Endodermal cell (in vitro differentiated cells): ENCODE data around the gene DCHS1. TPM values are rescaled to one million over a fixed set of nuclear protein-coding genes. Genes with fewer than 3 reads are reported as not detected.

ENCODE experiments used
- DNase-seq: peaks from one replicate; pipeline ENCODE4 v3.0.0-alpha.2; 2017
- H3K27ac ChIP-seq: 2 replicates; pipeline ENCODE4 v1.5.1; 2013; ENCODE audit warnings: mild to moderate bottlenecking, low read depth, low read length, moderate library complexity
- H3K27me3 ChIP-seq: 2 replicates; pipeline ENCODE4 v1.6.1; 2013; ENCODE audit warnings: mild to moderate bottlenecking, low read length, moderate library complexity; ENCODE audit not compliant: insufficient read depth, control insufficient read depth, poor library complexity, severe bottlenecking
- H3K36me3 ChIP-seq: 2 replicates; pipeline ENCODE4 v1.7.0; 2013; ENCODE audit warnings: mild to moderate bottlenecking, low read length, moderate library complexity; ENCODE audit not compliant: control insufficient read depth, insufficient read depth
- H3K4me1 ChIP-seq: one replicate; pipeline ENCODE4 v1.7.0; 2013; ENCODE audit warnings: low read length; ENCODE audit not compliant: control insufficient read depth, insufficient read depth
- H3K4me3 ChIP-seq: 2 replicates; pipeline ENCODE4 v1.5.1; 2013; ENCODE audit warnings: mild to moderate bottlenecking, low read length, moderate library complexity
- H3K9ac ChIP-seq: 2 replicates; pipeline ENCODE4 v1.6.1; 2013; ENCODE audit warnings: mild to moderate bottlenecking, low read length, moderate library complexity; ENCODE audit not compliant: poor library complexity, severe bottlenecking; ENCODE audit errors: extremely low read depth
- H3K9me3 ChIP-seq: 2 replicates; pipeline ENCODE4 v1.6.1; 2013; ENCODE audit warnings: mild to moderate bottlenecking, low read length, moderate library complexity; ENCODE audit not compliant: control insufficient read depth
- H3K27ac Mint-ChIP-seq: 2 replicates; pipeline ENCODE4 v1.8.0; 2020; ENCODE audit warnings: mixed read lengths
- H3K27me3 Mint-ChIP-seq: 2 replicates; pipeline ENCODE4 v1.8.0; 2021; ENCODE audit warnings: mild to moderate bottlenecking, mixed read lengths; ENCODE audit not compliant: insufficient read depth
- H3K36me3 Mint-ChIP-seq: 2 replicates; pipeline ENCODE4 v1.8.0; 2020; ENCODE audit warnings: low read depth, mixed read lengths
- H3K4me1 Mint-ChIP-seq: 2 replicates; pipeline ENCODE4 v1.8.0; 2020; ENCODE audit warnings: mixed read lengths
- H3K4me3 Mint-ChIP-seq: 2 replicates; pipeline ENCODE4 v1.8.0; 2020; ENCODE audit warnings: mild to moderate bottlenecking, moderate library complexity, mixed read lengths
- H3K9me3 Mint-ChIP-seq: 2 replicates; pipeline ENCODE4 v1.8.0; 2020; ENCODE audit warnings: mild to moderate bottlenecking, mixed read lengths
- WGBS, 2 experiments: methylation state at CpG; one replicate each; pipeline versions ENCODE4 v1.1.5 to v1.1.7; 2013; ENCODE audit warnings: missing lambda C conversion rate in 2 of 2, mixed read lengths in 1 of 2; ENCODE audit not compliant: insufficient coverage in 1 of 2, insufficient read length in 1 of 2; 5-methylcytosine and 5-hydroxymethylcytosine counted together
- total RNA-seq, 2 donors: library from RNA; stranded (reverse); fragmentation: NEBNext Ultra II Directional in 1 of 2; extraction: Animal tissue kit (Norgen Biotek cat#: 25700) in 1 of 2; gene quantifications; 2 replicates in 1 of 2; 3 replicates in 1 of 2; pipeline ENCODE4 v1.2.1, GENCODE V29; 2021
- TF ChIP-seq, protein P1 (sequence below): fragments of 200-600 bp; sonication (generic); conservative IDR thresholded peaks from 2 replicates; pipeline ENCODE4 v1.5.0; 2021; ENCODE audit warnings: antibody characterized with exemption, mild to moderate bottlenecking

The DCHS1 gene
- total RNA-seq, 2 donors from 2014 or later: 13.7 to 14.3 TPM

- Mint-ChIP-seq H3K27ac (no peak overlapping the region), H3K9me3 (no peaks in the 10 kb centered on the region), H3K27me3 (no peaks in the 10 kb centered on the region), H3K36me3 (peaks cover 23% of the 10 kb centered on the region), H3K4me1 (no peaks in the 10 kb centered on the region), H3K4me3 (no peak overlapping the region)
- H3K9ac ChIP-seq: no peak overlapping the region
- no peak overlapping the region for H3K27ac ChIP-seq
- H3K36me3 ChIP-seq: peaks cover 19% of the 10 kb centered on the region
- no peak for DNase-seq
- WGBS, 2 experiments: 92 to 94% methylated on average over 4 to 5 of the region's 5 CpGs
- peaks cover 7% of the 10 kb centered on the region for H3K4me1 ChIP-seq
- H3K27me3 ChIP-seq: no peaks in the 10 kb centered on the region
- TF ChIP-seq, protein P1, sequence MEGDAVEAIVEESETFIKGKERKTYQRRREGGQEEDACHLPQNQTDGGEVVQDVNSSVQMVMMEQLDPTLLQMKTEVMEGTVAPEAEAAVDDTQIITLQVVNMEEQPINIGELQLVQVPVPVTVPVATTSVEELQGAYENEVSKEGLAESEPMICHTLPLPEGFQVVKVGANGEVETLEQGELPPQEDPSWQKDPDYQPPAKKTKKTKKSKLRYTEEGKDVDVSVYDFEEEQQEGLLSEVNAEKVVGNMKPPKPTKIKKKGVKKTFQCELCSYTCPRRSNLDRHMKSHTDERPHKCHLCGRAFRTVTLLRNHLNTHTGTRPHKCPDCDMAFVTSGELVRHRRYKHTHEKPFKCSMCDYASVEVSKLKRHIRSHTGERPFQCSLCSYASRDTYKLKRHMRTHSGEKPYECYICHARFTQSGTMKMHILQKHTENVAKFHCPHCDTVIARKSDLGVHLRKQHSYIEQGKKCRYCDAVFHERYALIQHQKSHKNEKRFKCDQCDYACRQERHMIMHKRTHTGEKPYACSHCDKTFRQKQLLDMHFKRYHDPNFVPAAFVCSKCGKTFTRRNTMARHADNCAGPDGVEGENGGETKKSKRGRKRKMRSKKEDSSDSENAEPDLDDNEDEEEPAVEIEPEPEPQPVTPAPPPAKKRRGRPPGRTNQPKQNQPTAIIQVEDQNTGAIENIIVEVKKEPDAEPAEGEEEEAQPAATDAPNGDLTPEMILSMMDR: no peak
- no peaks in the 10 kb centered on the region for H3K9me3 ChIP-seq
- H3K4me3 ChIP-seq: no peak overlapping the region
Measured at GRCh38 chr11:6617315-6617781, 38.3 kb downstream of the DCHS1 start.

GRCh38 chr11:6616596-6617250 is 38.9 kb downstream of the DCHS1 start:
- Histone ChIP-seq H3K9ac (no peak overlapping the region), H3K27me3 (no peaks in the 10 kb centered on the region), H3K4me3 (no peak overlapping the region), H3K4me1 (peaks cover 7% of the 10 kb centered on the region), H3K27ac (no peak overlapping the region), H3K36me3 (peaks cover 19% of the 10 kb centered on the region), H3K9me3 (no peaks in the 10 kb centered on the region)
- Mint-ChIP-seq H3K36me3 (peaks cover 23% of the 10 kb centered on the region), H3K27ac (peak overlapping the region; percentile 28), H3K27me3 (no peaks in the 10 kb centered on the region), H3K9me3 (no peaks in the 10 kb centered on the region), H3K4me1 (no peaks in the 10 kb centered on the region), H3K4me3 (no peak overlapping the region)
- 91 to 100% methylated on average over 9 to 14 of the region's 14 CpGs for WGBS, 2 experiments
- no peak for DNase-seq
- TF ChIP-seq, protein P1: no peak

DNA sequence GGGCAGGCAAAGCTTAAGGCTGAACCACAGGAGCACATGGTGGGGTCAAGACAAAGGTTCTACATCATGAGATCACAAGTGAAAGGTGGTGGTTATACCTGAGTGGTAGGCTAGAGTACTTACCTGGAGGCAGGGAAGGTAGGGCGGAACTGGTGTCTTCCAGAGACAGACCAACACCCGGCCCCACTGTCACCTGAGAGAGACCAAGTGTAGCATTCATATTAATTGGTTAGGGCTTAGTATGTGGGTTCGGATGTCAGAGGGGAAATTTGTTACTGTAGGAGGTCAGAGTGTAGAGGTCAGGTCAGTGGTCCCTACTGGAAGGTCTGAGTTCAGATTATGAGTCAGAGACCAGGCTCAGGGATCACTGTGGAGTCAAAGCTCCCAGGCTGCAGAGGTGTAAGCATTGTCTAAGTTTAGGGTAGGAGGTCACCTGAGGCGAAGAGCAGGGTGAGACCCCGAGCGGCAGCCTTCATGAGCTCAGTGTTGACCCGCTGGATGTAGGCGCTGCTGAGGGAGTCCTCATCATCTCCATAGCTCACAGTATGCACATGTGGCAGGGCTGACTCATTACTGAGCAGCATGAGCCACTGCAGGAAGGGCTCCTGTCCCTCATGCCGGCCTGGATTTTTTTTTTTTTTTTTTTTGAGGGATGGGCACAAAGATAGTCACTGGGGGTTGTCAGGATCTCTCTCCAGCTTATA is 39.6 kb downstream of the DCHS1 start:
- Histone ChIP-seq H3K4me1 (peaks cover 2% of the 10 kb centered on the region), H3K36me3 (peaks cover 23% of the 10 kb centered on the region), H3K27ac (no peak overlapping the region), H3K9ac (no peak overlapping the region), H3K9me3 (no peaks in the 10 kb centered on the region), H3K27me3 (no peaks in the 10 kb centered on the region), H3K4me3 (no peak overlapping the region)
- no peak overlapping the region for H3K27ac Mint-ChIP-seq
- no peak overlapping the region for H3K4me3 Mint-ChIP-seq
- peaks cover 27% of the 10 kb centered on the region for H3K36me3 Mint-ChIP-seq
- peaks cover 5% of the 10 kb centered on the region for H3K4me1 Mint-ChIP-seq
- no peaks in the 10 kb centered on the region for H3K9me3 Mint-ChIP-seq
- 89 to 98% methylated on average over 5 to 9 of the region's 9 CpGs for WGBS, 2 experiments
- H3K27me3 Mint-ChIP-seq: no peaks in the 10 kb centered on the region
- TF ChIP-seq, protein P1: no peak
- no peak for DNase-seq
